ENCODE measurements around the gene TMEM108. TPM values are rescaled to one million over a fixed set of nuclear protein-coding genes. Genes with fewer than 3 reads are reported as not detected.

Gene TMEM108
- total RNA-seq, 6 experiments from 2014 or later = not detected

- peaks cover 13% of the 10 kb centered on the region for H3K9me3 Mint-ChIP-seq
- H3K36me3 Mint-ChIP-seq (ENCODE audit: low read depth) = peaks cover 6% of the 10 kb centered on the region
- no peak overlapping the region for H3K4me3 Mint-ChIP-seq
Measured at GRCh38 chr3:133016838-133017309, 21.3 kb upstream of the TMEM108 start.

DNA sequence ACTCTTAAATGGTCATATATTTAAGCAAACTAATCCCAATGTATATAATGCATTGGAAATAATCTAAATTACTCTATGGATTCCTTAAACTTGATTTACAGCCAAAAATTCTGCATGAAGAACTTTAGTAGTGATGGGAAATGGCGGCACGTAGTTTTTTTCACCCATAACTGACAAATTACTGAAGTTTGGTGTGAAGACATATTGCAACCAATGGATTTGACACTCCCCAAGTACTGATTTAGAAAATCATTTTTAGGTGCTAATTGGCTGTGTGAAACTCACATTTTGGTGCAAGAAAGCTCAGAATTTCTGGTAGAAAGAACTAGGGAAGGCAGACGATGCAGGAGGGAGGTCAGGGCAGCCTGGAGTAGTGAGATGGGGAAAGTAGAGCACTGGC is 19.3 kb upstream of the TMEM108 start:
- H3K36me3 Mint-ChIP-seq (ENCODE audit: low read depth) = no peaks in the 10 kb centered on the region
- H3K27ac Mint-ChIP-seq = no peak overlapping the region
- DNase-seq = no peak
- H3K4me1 Mint-ChIP-seq (ENCODE audit: low read depth) = no peaks in the 10 kb centered on the region
- H3K27me3 Mint-ChIP-seq (ENCODE audit: insufficient read depth) = no peaks in the 10 kb centered on the region
- TF ChIP-seq, protein P1, sequence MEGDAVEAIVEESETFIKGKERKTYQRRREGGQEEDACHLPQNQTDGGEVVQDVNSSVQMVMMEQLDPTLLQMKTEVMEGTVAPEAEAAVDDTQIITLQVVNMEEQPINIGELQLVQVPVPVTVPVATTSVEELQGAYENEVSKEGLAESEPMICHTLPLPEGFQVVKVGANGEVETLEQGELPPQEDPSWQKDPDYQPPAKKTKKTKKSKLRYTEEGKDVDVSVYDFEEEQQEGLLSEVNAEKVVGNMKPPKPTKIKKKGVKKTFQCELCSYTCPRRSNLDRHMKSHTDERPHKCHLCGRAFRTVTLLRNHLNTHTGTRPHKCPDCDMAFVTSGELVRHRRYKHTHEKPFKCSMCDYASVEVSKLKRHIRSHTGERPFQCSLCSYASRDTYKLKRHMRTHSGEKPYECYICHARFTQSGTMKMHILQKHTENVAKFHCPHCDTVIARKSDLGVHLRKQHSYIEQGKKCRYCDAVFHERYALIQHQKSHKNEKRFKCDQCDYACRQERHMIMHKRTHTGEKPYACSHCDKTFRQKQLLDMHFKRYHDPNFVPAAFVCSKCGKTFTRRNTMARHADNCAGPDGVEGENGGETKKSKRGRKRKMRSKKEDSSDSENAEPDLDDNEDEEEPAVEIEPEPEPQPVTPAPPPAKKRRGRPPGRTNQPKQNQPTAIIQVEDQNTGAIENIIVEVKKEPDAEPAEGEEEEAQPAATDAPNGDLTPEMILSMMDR (IDR thresholded peaks at IDR 0.05) = no peak
- H3K9me3 Mint-ChIP-seq = peaks cover 4% of the 10 kb centered on the region; the same call in 1 of the 2 replicates
- no peak overlapping the region for H3K4me3 Mint-ChIP-seq

More at GRCh38 chr3:133016838-133017309, 21.3 kb upstream of the TMEM108 start:
- no peak overlapping the region for H3K27ac Mint-ChIP-seq
- TF ChIP-seq, protein P1 (IDR thresholded peaks at IDR 0.05) = no peak
- DNase-seq = no peak
- H3K4me1 Mint-ChIP-seq (ENCODE audit: low read depth) = no peaks in the 10 kb centered on the region
- H3K27me3 Mint-ChIP-seq (ENCODE audit: insufficient read depth) = no peaks in the 10 kb centered on the region; the same call in 1 of the 2 replicates

- Mint-ChIP-seq H3K9me3 (no peaks in the 10 kb centered on the region), H3K36me3 (ENCODE audit: low read depth) (no peaks in the 10 kb centered on the region), H3K4me1 (ENCODE audit: low read depth) (no peaks in the 10 kb centered on the region), H3K27ac (no peak overlapping the region), H3K4me3 (no peak overlapping the region), H3K27me3 (ENCODE audit: insufficient read depth) (no peaks in the 10 kb centered on the region)
- TF ChIP-seq, protein P1 (IDR thresholded peaks at IDR 0.05) = no peak
- no peak for DNase-seq
Measured at GRCh38 chr3:133021206-133021605, 17.0 kb upstream of the TMEM108 start.

- Mint-ChIP-seq H3K27me3 (ENCODE audit: insufficient read depth) (no peaks in the 10 kb centered on the region), H3K4me1 (ENCODE audit: low read depth) (no peaks in the 10 kb centered on the region), H3K27ac (no peak overlapping the region), H3K36me3 (ENCODE audit: low read depth) (no peaks in the 10 kb centered on the region), H3K4me3 (no peak overlapping the region), H3K9me3 (no peaks in the 10 kb centered on the region)
- DNase-seq = no peak
- TF ChIP-seq, protein P1 (IDR thresholded peaks at IDR 0.05) = no peak
Measured at GRCh38 chr3:133023362-133023761, 14.8 kb upstream of the TMEM108 start.

DNA sequence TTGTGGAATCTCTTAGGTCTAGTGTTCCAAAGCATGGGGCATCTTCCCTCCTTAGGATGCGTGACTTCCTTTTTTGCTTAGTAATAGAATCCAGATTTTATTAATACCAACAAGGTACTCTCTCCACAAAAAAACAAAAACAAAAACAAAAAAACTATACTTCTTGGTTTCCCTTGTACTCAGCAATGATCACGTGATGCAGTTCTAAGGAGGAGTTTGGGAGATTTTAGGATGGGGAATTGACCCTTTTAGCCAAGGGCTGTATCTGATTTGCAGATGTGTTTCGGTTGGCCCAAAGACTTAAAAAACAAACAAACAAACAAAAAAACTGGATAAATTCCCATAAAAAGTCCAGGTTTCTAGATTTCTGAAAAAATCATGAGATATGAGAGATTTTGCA is 12.6 kb upstream of the TMEM108 start:
- no peak overlapping the region for H3K4me3 Mint-ChIP-seq
- no peaks in the 10 kb centered on the region for H3K4me1 Mint-ChIP-seq (ENCODE audit: low read depth)
- no peaks in the 10 kb centered on the region for H3K9me3 Mint-ChIP-seq
- no peak overlapping the region for H3K27ac Mint-ChIP-seq
- DNase-seq = no peak
- no peaks in the 10 kb centered on the region for H3K27me3 Mint-ChIP-seq (ENCODE audit: insufficient read depth)
- no peaks in the 10 kb centered on the region for H3K36me3 Mint-ChIP-seq (ENCODE audit: low read depth)
- TF ChIP-seq, protein P1 (IDR thresholded peaks at IDR 0.05) = no peak

DNA sequence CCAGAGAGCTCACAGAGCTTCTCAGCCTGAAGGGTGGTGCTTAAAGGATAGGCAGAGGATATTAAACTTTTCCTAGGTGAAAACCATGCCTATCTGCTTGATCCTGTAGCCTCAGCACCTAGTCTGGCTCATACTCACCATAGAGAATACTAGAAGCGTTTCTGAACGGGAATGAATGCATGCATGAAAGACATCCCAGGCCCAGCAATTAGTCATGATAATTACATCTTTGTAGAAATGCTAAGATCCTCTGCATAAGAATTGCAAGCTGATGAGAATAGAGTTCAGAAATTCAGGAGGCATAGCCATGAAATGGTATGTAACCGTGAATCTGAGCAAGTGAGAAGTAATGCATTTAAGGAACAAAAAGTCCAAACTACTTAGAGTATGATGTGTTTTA is 5.9 kb upstream of the TMEM108 start:
- Mint-ChIP-seq H3K4me3 (no peak overlapping the region), H3K36me3 (ENCODE audit: low read depth) (no peaks in the 10 kb centered on the region), H3K27me3 (ENCODE audit: insufficient read depth) (peaks cover 15% of the 10 kb centered on the region), H3K4me1 (ENCODE audit: low read depth) (no peaks in the 10 kb centered on the region), H3K9me3 (no peaks in the 10 kb centered on the region), H3K27ac (no peak overlapping the region)
- TF ChIP-seq, protein P1 (IDR thresholded peaks at IDR 0.05) = no peak
- no peak for DNase-seq

All from HFFc6 (cell line).